SK-N-MC (cell line): ENCODE measurements around the gene DGKI.

Experiments used
- EZH2 ChIP-seq: fragments of 200-600 bp; sonication (generic); IDR thresholded peaks from one replicate; pipeline ENCODE4 v1.6.1; 2017; ENCODE audit warnings: antibody characterized with exemption
- FOXP2 ChIP-seq: optimal IDR thresholded peaks from 2 replicates; pipeline ENCODE3; 2011; ENCODE audit warnings: mild to moderate bottlenecking, moderate library complexity; ENCODE audit not compliant: insufficient read depth; ENCODE audit errors: extremely low read length, control extremely low read depth
- POLR2AphosphoS5 ChIP-seq: IDR thresholded peaks from 2 replicates; pipeline ENCODE4 v1.6.1; 2012; ENCODE audit warnings: mild to moderate bottlenecking, low read depth, low read length, borderline replicate concordance

DNA sequence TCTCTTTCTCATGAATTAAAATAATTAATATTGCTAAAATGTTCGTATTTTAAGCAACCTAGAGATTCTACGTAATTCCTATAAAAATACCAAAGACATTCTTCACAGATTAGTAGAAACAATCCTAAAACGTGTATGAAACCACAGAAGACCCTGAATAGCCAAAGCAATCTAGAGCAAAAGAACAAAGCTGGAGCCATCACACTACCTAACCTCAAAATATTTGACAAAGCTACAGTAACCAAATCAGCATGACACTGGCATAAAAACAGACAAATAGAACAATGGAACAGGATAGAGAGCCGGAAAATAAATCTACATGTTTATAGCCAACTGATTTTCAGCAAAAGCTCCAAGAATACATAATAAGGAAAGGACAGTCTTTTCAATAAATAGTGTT is 397.8 kb downstream of the DGKI start:
- TF ChIP-seq POLR2AphosphoS5 (no peak), EZH2 (no peak), FOXP2 (no peak)
